Hematopoietic multipotent progenitor cell treated with erythropoietin and hydrocortisone succinate and interleukin-3 and kit ligand, for 4 days (in vitro differentiated cells): ENCODE results near the gene CALD1.

Experiments used
- DNase-seq: peaks from one replicate; pipeline ENCODE4 v3.0.0-alpha.2; 2015

CALD1 gene

GRCh38 chr7:134900166-134900982, 120.9 kb downstream of the CALD1 start:
- DNase-seq, result no peak

GRCh38 chr7:134901389-134902020, 122.1 kb downstream of the CALD1 start:
- DNase-seq, result no peak

- no peak for DNase-seq
Measured at GRCh38 chr7:134902058-134902457, 122.6 kb downstream of the CALD1 start.

- DNase-seq, result no peak
Measured at GRCh38 chr7:134903073-134903790, 123.8 kb downstream of the CALD1 start.

- no peak for DNase-seq
Measured at GRCh38 chr7:134905375-134905774, 125.9 kb downstream of the CALD1 start.

- DNase-seq, result no peak
Measured at GRCh38 chr7:134907000-134907399, 127.6 kb downstream of the CALD1 start.

GRCh38 chr7:134907639-134908038, 128.2 kb downstream of the CALD1 start:
- DNase-seq, result no peak

GRCh38 chr7:134908289-134908688, 128.9 kb downstream of the CALD1 start:
- DNase-seq, result no peak

GRCh38 chr7:134910214-134910890, 130.9 kb downstream of the CALD1 start:
- no peak for DNase-seq

GRCh38 chr7:134910968-134911367, 131.5 kb downstream of the CALD1 start:
- no peak for DNase-seq

- DNase-seq, result no peak
Measured at GRCh38 chr7:134916171-134916883, 136.9 kb downstream of the CALD1 start.

- no peak for DNase-seq
Measured at GRCh38 chr7:134919240-134919641, 139.8 kb downstream of the CALD1 start.

GRCh38 chr7:134920026-134920753, 140.8 kb downstream of the CALD1 start:
- DNase-seq, result no peak

- DNase-seq, result peak; percentile 12
Measured at GRCh38 chr7:134922720-134923704, 143.6 kb downstream of the CALD1 start.

GRCh38 chr7:134925766-134926165, 146.3 kb downstream of the CALD1 start:
- DNase-seq, result no peak

GRCh38 chr7:134926396-134926795, 147.0 kb downstream of the CALD1 start:
- DNase-seq, result no peak

- no peak for DNase-seq
Measured at GRCh38 chr7:134927076-134927475, 147.6 kb downstream of the CALD1 start.

- no peak for DNase-seq
Measured at GRCh38 chr7:134927723-134928122, 148.3 kb downstream of the CALD1 start.

GRCh38 chr7:134928554-134928953, 149.1 kb downstream of the CALD1 start:
- DNase-seq, result no peak

- no peak for DNase-seq
Measured at GRCh38 chr7:134931487-134931886, 152.1 kb downstream of the CALD1 start.
